Measurements from ENCODE around the gene NAPSA.

- no peak for TF ChIP-seq CTCF (IDR thresholded peaks at IDR 0.05)
- TF ChIP-seq POLR2A (IDR thresholded peaks at IDR 0.05), result no peak
These were observed 41.4 kb upstream of the NAPSA start for GRCh38 chr19:50406829-50407228.
